Measurements from ENCODE around the gene MAP2K7.
A peak's percentile ranks its signal among the peaks of the same experiment; 100 is the strongest.

MAP2K7 gene

DNA sequence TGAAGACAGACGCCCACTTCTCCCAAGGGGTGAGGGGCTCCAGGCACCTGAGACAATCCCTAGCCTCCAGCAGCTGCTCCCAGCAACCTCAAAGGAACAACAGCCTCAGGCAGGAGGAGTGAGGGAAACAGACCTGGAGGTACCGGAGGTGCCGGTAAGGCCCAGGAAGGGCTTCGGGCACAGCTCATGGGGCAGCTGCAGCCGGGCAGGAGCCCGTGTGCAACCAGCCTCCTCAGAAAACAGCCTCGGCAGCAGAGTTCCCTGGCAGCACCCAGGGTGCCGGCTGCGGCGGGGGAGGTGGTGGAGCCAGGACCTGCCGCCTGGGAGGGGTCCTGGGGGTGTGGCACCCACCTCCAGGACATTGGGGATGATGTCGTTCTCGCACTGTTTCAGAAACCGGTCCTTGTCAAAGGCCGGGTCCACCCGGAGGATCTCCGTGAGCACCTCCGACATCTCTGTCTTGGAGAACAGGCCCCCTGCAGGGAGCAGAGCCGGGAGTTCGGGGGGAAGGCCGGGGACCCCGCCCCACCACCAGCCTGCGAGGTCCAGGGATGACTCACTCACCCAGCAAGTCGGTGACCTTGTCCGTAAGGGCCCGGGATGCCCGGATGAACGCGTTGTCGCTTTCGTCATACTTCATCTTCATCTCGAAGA lies 28.7 kb downstream of the MAP2K7 start:
- ChIA-PET POLR2A (interaction anchor here (5.8 kb wide), 1 partner anchor 10 kb away, joined by 60 read pairs; the partner anchor contains the start of gene TIMM44), CTCF (interaction anchor here (1.0 kb wide), 1 partner anchor 11 kb away, joined by 4 read pairs; the partner anchor contains the start of gene TIMM44)
- Histone ChIP-seq H3K27ac (ENCODE audit: extremely low read depth, low read depth, low read length) (no peak overlapping the region), H3K9me3 (ENCODE audit: control insufficient read depth, insufficient read depth, low read depth, low read length) (no peaks in the 10 kb centered on the region), H3K36me3 (ENCODE audit: control insufficient read depth in 2 of 2, insufficient read depth in 1 of 2, low read length in 2 of 2) (peaks cover 23 to 76% of the 10 kb centered on the region in 2 experiments; a peak in 2 of 3 replicates), H3K4me3 (ENCODE audit: low read depth, low read length) (no peak overlapping the region), H3K4me1 (ENCODE audit: control insufficient read depth, insufficient read depth, low read length) (peaks cover 14% of the 10 kb centered on the region)
- TF ChIP-seq, protein P1, sequence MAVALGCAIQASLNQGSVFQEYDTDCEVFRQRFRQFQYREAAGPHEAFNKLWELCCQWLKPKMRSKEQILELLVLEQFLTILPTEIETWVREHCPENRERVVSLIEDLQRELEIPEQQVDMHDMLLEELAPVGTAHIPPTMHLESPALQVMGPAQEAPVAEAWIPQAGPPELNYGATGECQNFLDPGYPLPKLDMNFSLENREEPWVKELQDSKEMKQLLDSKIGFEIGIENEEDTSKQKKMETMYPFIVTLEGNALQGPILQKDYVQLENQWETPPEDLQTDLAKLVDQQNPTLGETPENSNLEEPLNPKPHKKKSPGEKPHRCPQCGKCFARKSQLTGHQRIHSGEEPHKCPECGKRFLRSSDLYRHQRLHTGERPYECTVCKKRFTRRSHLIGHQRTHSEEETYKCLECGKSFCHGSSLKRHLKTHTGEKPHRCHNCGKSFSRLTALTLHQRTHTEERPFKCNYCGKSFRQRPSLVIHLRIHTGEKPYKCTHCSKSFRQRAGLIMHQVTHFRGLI (tag by site-specific recombination; IDR thresholded peaks at IDR 0.05) = no peak
- TF ChIP-seq, protein P2, sequence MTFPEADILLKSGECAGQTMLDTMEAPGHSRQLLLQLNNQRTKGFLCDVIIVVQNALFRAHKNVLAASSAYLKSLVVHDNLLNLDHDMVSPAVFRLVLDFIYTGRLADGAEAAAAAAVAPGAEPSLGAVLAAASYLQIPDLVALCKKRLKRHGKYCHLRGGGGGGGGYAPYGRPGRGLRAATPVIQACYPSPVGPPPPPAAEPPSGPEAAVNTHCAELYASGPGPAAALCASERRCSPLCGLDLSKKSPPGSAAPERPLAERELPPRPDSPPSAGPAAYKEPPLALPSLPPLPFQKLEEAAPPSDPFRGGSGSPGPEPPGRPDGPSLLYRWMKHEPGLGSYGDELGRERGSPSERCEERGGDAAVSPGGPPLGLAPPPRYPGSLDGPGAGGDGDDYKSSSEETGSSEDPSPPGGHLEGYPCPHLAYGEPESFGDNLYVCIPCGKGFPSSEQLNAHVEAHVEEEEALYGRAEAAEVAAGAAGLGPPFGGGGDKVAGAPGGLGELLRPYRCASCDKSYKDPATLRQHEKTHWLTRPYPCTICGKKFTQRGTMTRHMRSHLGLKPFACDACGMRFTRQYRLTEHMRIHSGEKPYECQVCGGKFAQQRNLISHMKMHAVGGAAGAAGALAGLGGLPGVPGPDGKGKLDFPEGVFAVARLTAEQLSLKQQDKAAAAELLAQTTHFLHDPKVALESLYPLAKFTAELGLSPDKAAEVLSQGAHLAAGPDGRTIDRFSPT (tag by site-specific recombination; IDR thresholded peaks at IDR 0.05) = no peak
- TF ChIP-seq ZNF211 (tag by site-specific recombination; IDR thresholded peaks at IDR 0.05; ENCODE audit: low read depth) (no peak), TRIM28 (IDR thresholded peaks at IDR 0.05; ENCODE audit: borderline replicate concordance, low read length) (no peak), ZNF114 (tag by site-specific recombination; IDR thresholded peaks at IDR 0.05) (no peak), ZFP3 (tag by site-specific recombination; IDR thresholded peaks at IDR 0.05; ENCODE audit: low read depth) (peak; percentile 80), KLF8 (tag by site-specific recombination; IDR thresholded peaks at IDR 0.05) (0 out of 2 replicates have a peak, but pooled peaks have one; percentile 29)

DNA sequence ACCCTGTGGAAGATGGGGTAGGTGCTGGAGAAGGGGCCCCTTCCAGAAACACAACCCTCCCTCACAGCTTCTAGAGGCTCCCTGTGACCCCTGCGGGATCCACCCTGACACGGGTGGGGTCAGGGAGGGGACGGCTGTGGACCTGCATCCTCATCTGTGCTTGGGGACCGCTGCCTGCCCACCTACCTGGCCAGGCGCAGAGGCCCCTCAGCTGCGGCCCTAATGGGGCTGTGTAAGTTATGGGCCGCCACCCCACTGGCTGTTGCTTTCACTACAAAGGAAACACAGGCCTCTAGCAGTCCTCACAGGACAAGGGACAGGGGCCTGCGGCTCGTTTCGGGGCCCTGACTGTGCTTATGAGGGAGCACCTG lies 29.2 kb downstream of the MAP2K7 start:
- H3K9me3 ChIP-seq (ENCODE audit: control insufficient read depth, insufficient read depth, low read depth, low read length) = no peaks in the 10 kb centered on the region
- H3K36me3 ChIP-seq (ENCODE audit: control insufficient read depth in 2 of 2, insufficient read depth in 1 of 2, low read length in 2 of 2) = peaks cover 28 to 76% of the 10 kb centered on the region in 2 experiments
- no peak overlapping the region for H3K27ac ChIP-seq (ENCODE audit: extremely low read depth, low read depth, low read length)
- CTCF ChIA-PET = no interaction called here
- peaks cover 14% of the 10 kb centered on the region for H3K4me1 ChIP-seq (ENCODE audit: control insufficient read depth, insufficient read depth, low read length)
- H3K4me3 ChIP-seq (ENCODE audit: low read depth, low read length) = no peak overlapping the region
- POLR2A ChIA-PET = interaction anchor here (5.8 kb wide), 1 partner anchor 10 kb away, joined by 60 read pairs; the partner anchor contains the start of gene TIMM44
- no peak for TF ChIP-seq ZNF350 (tag by site-specific recombination; IDR thresholded peaks at IDR 0.05)
- no peak for TF ChIP-seq ZNF658 (tag by site-specific recombination; IDR thresholded peaks at IDR 0.05)
- TF ChIP-seq ZNF510 (tag by site-specific recombination; IDR thresholded peaks at IDR 0.05; ENCODE audit: insufficient replicate concordance) = no peak
- TF ChIP-seq ZNF214 (tag by site-specific recombination; IDR thresholded peaks at IDR 0.05; ENCODE audit: borderline replicate concordance) = no peak
- TF ChIP-seq ZNF341 (tag by site-specific recombination; IDR thresholded peaks at IDR 0.05; ENCODE audit: low read depth) = no peak
- TF ChIP-seq ZNF626 (tag by site-specific recombination; IDR thresholded peaks at IDR 0.05) = no peak
- no peak for TF ChIP-seq ZFP69B (tag by site-specific recombination; IDR thresholded peaks at IDR 0.05)
- TF ChIP-seq, protein P3, sequence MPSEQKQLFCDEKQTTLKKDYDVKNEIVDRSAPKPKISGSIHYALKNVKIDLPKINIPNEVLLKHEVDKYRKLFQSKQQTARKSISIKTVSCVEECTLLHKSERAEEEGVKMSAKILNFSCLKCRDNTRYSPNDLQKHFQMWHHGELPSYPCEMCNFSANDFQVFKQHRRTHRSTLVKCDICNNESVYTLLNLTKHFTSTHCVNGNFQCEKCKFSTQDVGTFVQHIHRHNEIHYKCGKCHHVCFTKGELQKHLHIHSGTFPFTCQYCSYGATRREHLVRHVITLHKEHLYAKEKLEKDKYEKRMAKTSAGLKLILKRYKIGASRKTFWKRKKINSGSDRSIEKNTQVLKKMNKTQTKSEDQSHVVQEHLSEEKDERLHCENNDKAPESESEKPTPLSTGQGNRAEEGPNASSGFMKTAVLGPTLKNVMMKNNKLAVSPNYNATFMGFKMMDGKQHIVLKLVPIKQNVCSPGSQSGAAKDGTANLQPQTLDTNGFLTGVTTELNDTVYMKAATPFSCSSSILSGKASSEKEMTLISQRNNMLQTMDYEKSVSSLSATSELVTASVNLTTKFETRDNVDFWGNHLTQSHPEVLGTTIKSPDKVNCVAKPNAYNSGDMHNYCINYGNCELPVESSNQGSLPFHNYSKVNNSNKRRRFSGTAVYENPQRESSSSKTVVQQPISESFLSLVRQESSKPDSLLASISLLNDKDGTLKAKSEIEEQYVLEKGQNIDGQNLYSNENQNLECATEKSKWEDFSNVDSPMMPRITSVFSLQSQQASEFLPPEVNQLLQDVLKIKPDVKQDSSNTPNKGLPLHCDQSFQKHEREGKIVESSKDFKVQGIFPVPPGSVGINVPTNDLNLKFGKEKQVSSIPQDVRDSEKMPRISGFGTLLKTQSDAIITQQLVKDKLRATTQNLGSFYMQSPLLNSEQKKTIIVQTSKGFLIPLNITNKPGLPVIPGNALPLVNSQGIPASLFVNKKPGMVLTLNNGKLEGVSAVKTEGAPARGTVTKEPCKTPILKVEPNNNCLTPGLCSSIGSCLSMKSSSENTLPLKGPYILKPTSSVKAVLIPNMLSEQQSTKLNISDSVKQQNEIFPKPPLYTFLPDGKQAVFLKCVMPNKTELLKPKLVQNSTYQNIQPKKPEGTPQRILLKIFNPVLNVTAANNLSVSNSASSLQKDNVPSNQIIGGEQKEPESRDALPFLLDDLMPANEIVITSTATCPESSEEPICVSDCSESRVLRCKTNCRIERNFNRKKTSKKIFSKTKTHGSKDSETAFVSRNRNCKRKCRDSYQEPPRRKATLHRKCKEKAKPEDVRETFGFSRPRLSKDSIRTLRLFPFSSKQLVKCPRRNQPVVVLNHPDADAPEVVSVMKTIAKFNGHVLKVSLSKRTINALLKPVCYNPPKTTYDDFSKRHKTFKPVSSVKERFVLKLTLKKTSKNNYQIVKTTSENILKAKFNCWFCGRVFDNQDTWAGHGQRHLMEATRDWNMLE (tag by site-specific recombination; conservative IDR thresholded peaks at IDR 0.05; ENCODE audit: low read depth) = no peak
- TF ChIP-seq ZNF76 (tag by site-specific recombination; IDR thresholded peaks at IDR 0.05; ENCODE audit: borderline replicate concordance, low read depth) = no peak
- TF ChIP-seq ZFP3 (tag by site-specific recombination; IDR thresholded peaks at IDR 0.05; ENCODE audit: low read depth) = no peak
- TF ChIP-seq, protein P4, sequence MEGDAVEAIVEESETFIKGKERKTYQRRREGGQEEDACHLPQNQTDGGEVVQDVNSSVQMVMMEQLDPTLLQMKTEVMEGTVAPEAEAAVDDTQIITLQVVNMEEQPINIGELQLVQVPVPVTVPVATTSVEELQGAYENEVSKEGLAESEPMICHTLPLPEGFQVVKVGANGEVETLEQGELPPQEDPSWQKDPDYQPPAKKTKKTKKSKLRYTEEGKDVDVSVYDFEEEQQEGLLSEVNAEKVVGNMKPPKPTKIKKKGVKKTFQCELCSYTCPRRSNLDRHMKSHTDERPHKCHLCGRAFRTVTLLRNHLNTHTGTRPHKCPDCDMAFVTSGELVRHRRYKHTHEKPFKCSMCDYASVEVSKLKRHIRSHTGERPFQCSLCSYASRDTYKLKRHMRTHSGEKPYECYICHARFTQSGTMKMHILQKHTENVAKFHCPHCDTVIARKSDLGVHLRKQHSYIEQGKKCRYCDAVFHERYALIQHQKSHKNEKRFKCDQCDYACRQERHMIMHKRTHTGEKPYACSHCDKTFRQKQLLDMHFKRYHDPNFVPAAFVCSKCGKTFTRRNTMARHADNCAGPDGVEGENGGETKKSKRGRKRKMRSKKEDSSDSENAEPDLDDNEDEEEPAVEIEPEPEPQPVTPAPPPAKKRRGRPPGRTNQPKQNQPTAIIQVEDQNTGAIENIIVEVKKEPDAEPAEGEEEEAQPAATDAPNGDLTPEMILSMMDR (tag by site-specific recombination; IDR thresholded peaks at IDR 0.05) = no peak
- no peak for TF ChIP-seq YY2 (tag by site-specific recombination; IDR thresholded peaks at IDR 0.05)
- no peak for TF ChIP-seq ZNF544 (tag by site-specific recombination; IDR thresholded peaks at IDR 0.05)
- no peak for TF ChIP-seq HOXA7 (CRISPR knock-in tag; IDR thresholded peaks at IDR 0.05; ENCODE audit: borderline replicate concordance)

Data from HEK293 (cell line).